Cardiac fibroblast (primary cell): ENCODE results near the gene STAT4.

Source experiments
- DNase-seq, 2 donors: peaks; one replicate each; pipeline versions ENCODE4 v3.0.0 to v3.0.0-alpha.2; 2010; ENCODE audit warnings: low read depth in 2 of 2
- H3K4me3 ChIP-seq, 2 donors: replicated peaks in 1 of 2; 1 replicate in 1 of 2; 2 replicates in 1 of 2; pipeline ENCODE4 v1.5.1; 2011; ENCODE audit warnings: low read depth in 2 of 2, low read length in 2 of 2, mild to moderate bottlenecking in 2 of 2, moderate library complexity in 1 of 2
- TF ChIP-seq, protein P1 (sequence below): IDR thresholded peaks from one replicate; pipeline ENCODE4 v1.5.1; 2011; ENCODE audit warnings: low read depth, mild to moderate bottlenecking, low read length, inconsistent platforms

STAT4 gene

DNA sequence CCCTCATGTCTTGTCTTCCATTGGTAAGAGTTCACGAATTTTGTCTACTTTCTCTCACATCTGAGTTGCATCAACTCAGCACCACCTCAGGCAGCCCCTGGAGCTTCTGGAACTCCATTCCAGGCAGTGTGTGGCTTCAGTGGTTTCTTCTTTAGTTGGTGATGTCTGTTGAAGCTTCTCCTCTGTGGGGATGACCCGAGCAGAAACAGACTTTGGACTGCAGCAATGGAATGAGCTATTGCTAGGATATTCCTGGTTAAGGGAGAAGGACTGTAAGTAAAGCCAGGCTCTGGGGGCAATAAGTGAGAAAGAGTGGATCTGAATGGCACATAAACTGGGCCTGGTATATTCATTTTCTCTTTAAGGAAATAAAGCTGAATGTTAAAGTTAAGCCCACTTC, 32.3 kb upstream of the STAT4 start:
- TF ChIP-seq, protein P1, sequence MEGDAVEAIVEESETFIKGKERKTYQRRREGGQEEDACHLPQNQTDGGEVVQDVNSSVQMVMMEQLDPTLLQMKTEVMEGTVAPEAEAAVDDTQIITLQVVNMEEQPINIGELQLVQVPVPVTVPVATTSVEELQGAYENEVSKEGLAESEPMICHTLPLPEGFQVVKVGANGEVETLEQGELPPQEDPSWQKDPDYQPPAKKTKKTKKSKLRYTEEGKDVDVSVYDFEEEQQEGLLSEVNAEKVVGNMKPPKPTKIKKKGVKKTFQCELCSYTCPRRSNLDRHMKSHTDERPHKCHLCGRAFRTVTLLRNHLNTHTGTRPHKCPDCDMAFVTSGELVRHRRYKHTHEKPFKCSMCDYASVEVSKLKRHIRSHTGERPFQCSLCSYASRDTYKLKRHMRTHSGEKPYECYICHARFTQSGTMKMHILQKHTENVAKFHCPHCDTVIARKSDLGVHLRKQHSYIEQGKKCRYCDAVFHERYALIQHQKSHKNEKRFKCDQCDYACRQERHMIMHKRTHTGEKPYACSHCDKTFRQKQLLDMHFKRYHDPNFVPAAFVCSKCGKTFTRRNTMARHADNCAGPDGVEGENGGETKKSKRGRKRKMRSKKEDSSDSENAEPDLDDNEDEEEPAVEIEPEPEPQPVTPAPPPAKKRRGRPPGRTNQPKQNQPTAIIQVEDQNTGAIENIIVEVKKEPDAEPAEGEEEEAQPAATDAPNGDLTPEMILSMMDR: no peak
- no peak overlapping the region for H3K4me3 ChIP-seq
- DNase-seq: no peak

DNA sequence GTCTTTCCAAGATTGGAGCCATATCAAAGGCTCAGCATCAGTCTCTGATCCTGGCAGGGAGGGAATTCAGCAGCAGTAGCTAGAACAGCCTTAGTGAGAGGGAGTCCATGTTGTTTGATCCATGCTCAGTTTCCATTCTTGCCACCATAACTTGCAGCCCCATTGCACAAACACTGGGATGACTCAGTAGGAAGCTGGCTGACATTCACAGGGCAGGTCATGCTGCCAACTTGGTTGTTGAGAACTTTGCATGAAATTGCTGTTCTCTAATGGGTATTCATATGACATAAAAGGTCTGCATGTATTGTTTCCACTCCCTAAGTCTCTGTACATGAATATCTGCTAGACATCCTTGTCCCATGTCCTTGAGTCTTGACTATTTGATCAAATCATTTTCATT, 29.9 kb upstream of the STAT4 start:
- peak; percentile 66 to 72 for DNase-seq
- no peak overlapping the region for H3K4me3 ChIP-seq
- TF ChIP-seq, protein P1: no peak

DNA sequence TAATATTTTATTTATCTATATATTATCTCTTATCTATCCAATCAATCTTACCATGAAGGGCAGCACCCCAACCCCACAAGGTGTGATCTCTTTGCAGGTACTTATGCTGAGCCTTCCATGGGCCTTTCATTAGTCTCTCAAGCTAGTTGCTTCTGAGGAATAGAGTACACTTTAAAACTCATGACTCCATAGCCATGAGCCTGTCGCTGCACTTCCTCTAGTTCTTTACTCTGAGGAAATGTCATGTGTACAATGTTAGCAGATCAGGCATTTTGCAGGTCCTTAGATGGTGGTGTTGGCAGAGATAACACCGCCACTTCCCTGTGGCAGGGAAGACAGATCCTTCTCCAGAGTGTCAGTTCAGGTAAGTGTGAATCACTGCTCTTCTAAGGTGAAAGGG, 29.5 kb upstream of the STAT4 start:
- no peak overlapping the region for H3K4me3 ChIP-seq
- DNase-seq: no peak
- TF ChIP-seq, protein P1: no peak

DNA sequence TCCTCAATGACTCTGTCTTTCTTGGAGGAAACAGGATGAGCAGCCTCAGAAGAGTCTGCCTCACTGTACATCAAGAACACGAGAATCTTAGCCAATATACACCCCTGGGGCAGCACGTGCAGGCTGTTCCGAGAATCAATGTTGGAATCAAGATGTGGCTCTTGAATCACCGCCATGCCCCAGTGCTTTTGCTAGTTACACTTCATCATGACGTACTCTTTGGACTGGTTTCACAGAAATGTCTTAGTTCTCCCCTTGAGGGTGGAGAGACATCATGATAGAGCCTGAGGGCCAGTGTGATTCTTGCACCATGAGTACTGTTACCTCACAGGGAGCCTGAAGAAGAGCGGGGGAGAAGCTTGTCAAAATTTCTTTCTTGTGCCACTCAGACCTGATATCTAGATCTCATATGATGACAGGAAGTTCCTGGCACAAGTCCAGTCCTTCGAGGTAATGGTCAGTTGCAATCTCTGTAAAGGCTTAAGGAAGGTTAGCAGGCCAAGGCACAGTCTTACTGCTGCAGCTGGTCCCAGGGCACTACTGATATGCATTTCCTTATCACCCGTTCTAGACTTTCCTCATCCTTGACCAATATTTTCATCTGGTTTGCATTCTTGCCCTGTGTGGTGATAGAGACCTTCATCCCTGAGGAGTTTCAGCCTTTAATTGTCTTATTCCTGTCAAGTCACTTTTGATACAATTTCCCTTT, 28.2 kb upstream of the STAT4 start:
- TF ChIP-seq, protein P1: no peak
- H3K4me3 ChIP-seq: no peak overlapping the region
- peak; percentile 90 to 98 for DNase-seq

DNA sequence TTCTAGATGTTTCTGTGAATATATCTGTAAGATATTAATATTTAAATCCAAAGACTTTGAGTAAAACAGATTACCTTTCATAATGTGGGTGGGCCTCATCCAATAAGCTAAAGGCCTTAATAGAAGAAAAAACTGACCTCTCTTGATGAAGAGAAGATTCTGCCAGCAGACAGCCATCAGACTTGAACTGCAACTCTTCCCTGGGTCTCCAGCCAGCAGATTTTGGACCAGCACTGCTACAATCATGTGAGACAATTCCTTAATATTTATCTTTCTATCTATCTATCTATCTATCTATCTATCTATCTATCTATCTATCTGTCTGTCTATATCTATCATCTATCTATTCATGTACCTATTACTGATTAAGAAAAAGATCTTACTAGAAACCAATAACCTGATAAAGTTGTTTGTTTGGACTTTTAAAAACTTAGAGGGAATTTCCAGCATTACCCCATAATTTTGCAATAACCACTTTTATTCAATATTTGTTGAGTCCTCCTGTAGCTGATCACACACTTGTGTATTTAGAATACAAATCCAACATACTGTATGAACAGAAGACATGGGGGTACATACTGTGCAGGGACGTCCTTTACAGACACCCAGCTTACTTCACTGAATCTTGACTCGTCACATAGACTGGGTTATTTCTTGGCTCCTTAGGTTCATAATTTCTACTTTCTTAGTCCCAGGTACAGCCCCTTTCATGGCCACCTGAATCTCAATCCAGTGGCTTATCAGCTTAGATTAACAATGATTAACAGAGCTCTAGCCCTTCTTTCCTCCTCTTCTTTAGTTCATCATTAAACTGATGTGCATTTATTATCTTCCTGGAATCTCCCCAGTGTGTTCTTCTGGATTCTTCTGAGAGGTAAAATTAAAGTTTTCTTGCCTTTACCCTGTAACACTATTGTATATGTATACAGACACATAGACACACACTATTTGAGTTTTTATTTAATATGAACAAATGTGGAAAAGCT, 27.2 kb upstream of the STAT4 start:
- no peak overlapping the region for H3K4me3 ChIP-seq
- peak in 1 of 2 donors; percentile 53 for DNase-seq
- TF ChIP-seq, protein P1: no peak

DNA sequence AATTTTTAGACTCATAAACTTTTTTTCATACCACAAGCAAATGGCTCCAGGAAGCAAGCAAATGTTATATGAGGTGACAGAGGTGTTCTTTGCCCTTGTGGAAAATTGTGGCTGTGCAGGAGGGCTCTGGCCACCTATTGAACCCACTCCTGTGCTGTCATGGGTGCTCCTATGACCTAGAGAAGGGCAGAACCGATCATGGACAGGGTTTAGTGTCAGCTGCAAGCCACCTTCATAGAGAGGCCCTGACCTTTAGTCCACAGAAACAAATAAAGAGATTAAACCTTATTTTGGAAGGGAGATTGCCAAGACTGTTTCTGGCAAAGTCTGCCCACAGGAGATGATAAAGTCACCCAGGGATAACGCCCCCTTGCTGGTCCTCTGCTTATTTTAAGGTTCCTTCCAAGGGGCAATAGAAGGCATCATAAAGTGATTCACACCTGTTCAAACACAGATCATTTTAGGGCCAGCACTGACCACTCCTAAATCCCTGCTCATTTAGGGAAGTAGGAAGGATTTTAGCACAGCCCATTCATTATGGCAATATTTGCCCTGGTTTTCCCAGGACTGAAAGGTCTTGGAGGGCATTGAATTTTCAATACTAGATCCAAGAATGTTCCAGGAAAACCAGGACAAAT, 26.1 kb upstream of the STAT4 start:
- H3K4me3 ChIP-seq: no peak overlapping the region
- TF ChIP-seq, protein P1: no peak
- DNase-seq: no peak
